Measurements from ENCODE around the gene TFEC.

The TFEC gene

DNA sequence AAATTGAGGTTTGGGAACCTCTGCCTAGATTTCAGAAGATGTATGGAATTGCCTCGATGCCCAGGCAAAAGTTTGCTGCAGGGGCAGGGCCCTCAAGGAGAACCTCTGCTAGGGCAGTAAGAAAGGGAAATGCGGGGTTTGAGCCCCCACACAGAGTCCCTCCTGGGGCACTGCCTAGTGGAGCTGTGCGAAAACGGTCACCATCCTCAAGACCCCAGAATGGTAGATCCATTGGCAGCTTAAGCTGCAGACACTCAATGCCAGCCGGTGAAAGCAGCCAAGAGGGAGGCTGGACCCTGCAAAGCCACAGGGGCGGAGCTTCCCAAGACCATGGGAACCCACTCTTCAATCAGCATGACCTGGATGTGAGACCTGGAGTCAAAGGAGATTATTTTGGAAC lies 15.0 kb upstream of the TFEC start:
- H3K4me3 ChIP-seq (ENCODE audit: low read length): no peak overlapping the region
- no peaks in the 10 kb centered on the region for H3K9me2 ChIP-seq (replicated peaks; ENCODE audit: control insufficient read depth, low read length)
- no peaks in the 10 kb centered on the region for H3K27me3 ChIP-seq (ENCODE audit: control insufficient read depth, low read length)
- H3K79me2 ChIP-seq (ENCODE audit: control insufficient read depth, low read length): no peaks in the 10 kb centered on the region
- H3K27ac ChIP-seq (ENCODE audit: low read depth, low read length): no peak overlapping the region
- H3K4me2 ChIP-seq (ENCODE audit: low read length): no peak overlapping the region
- no peak for TF ChIP-seq CTCF (IDR thresholded peaks at IDR 0.05; ENCODE audit: low read depth, low read length, poor library complexity, severe bottlenecking)
- no peak for TF ChIP-seq EZH2phosphoT487 (IDR thresholded peaks at IDR 0.05; ENCODE audit: borderline replicate concordance, low read length)
- H3K4me1 ChIP-seq (ENCODE audit: control insufficient read depth, low read length): no peaks in the 10 kb centered on the region
- H3F3A ChIP-seq (ENCODE audit: control insufficient read depth, insufficient read depth): no peaks in the 10 kb centered on the region
- H3K9me3 ChIP-seq (ENCODE audit: control insufficient read depth, insufficient read depth, low read length): no peaks in the 10 kb centered on the region
- no peaks in the 10 kb centered on the region for H4K20me1 ChIP-seq (ENCODE audit: control insufficient read depth, insufficient read depth, low read depth, low read length)
- H3K36me3 ChIP-seq (ENCODE audit: control insufficient read depth, low read length): no peaks in the 10 kb centered on the region

GRCh38 chr7:116041615-116042014 lies 11.1 kb upstream of the TFEC start:
- Histone ChIP-seq H3K79me2 (ENCODE audit: control insufficient read depth, low read length) (no peaks in the 10 kb centered on the region), H3K36me3 (ENCODE audit: control insufficient read depth, low read length) (no peaks in the 10 kb centered on the region), H4K20me1 (ENCODE audit: control insufficient read depth, insufficient read depth, low read depth, low read length) (no peaks in the 10 kb centered on the region), H3K27me3 (ENCODE audit: control insufficient read depth, low read length) (no peaks in the 10 kb centered on the region), H3K4me3 (ENCODE audit: low read length) (no peak overlapping the region), H3K4me2 (ENCODE audit: low read length) (no peak overlapping the region), H3K27ac (ENCODE audit: low read depth, low read length) (no peak overlapping the region), H3K9me2 (replicated peaks; ENCODE audit: control insufficient read depth, low read length) (no peaks in the 10 kb centered on the region), H3F3A (ENCODE audit: control insufficient read depth, insufficient read depth) (no peaks in the 10 kb centered on the region), H3K4me1 (ENCODE audit: control insufficient read depth, low read length) (no peaks in the 10 kb centered on the region), H3K9me3 (ENCODE audit: control insufficient read depth, insufficient read depth, low read length) (no peaks in the 10 kb centered on the region)
- TF ChIP-seq CTCF (IDR thresholded peaks at IDR 0.05; ENCODE audit: low read depth, low read length, poor library complexity, severe bottlenecking) (no peak), EZH2phosphoT487 (IDR thresholded peaks at IDR 0.05; ENCODE audit: borderline replicate concordance, low read length) (no peak)

- TF ChIP-seq EZH2phosphoT487 (IDR thresholded peaks at IDR 0.05; ENCODE audit: borderline replicate concordance, low read length) (no peak), CTCF (IDR thresholded peaks at IDR 0.05; ENCODE audit: low read depth, low read length, poor library complexity, severe bottlenecking) (no peak)
- Histone ChIP-seq H3K27ac (ENCODE audit: low read depth, low read length) (no peak overlapping the region), H4K20me1 (ENCODE audit: control insufficient read depth, insufficient read depth, low read depth, low read length) (no peaks in the 10 kb centered on the region), H3K4me1 (ENCODE audit: control insufficient read depth, low read length) (no peaks in the 10 kb centered on the region), H3K4me2 (ENCODE audit: low read length) (no peak overlapping the region), H3K9me3 (ENCODE audit: control insufficient read depth, insufficient read depth, low read length) (no peaks in the 10 kb centered on the region), H3K27me3 (ENCODE audit: control insufficient read depth, low read length) (no peaks in the 10 kb centered on the region), H3K4me3 (ENCODE audit: low read length) (no peak overlapping the region), H3K9me2 (replicated peaks; ENCODE audit: control insufficient read depth, low read length) (no peaks in the 10 kb centered on the region), H3F3A (ENCODE audit: control insufficient read depth, insufficient read depth) (no peaks in the 10 kb centered on the region), H3K36me3 (ENCODE audit: control insufficient read depth, low read length) (no peaks in the 10 kb centered on the region), H3K79me2 (ENCODE audit: control insufficient read depth, low read length) (no peaks in the 10 kb centered on the region)
Measured at GRCh38 chr7:116037401-116037800, 6.8 kb upstream of the TFEC start.

GRCh38 chr7:116034411-116034810 lies 3.8 kb upstream of the TFEC start:
- 0 out of 2 replicates have a peak, but pooled peaks cover 3% of the 10 kb centered on the region for H3K27me3 ChIP-seq (ENCODE audit: control insufficient read depth, low read length)
- TF ChIP-seq CTCF (IDR thresholded peaks at IDR 0.05; ENCODE audit: low read depth, low read length, poor library complexity, severe bottlenecking): no peak
- no peak for TF ChIP-seq EZH2phosphoT487 (IDR thresholded peaks at IDR 0.05; ENCODE audit: borderline replicate concordance, low read length)
- H3K9me3 ChIP-seq (ENCODE audit: control insufficient read depth, insufficient read depth, low read length): no peaks in the 10 kb centered on the region
- H3K9me2 ChIP-seq (replicated peaks; ENCODE audit: control insufficient read depth, low read length): no peaks in the 10 kb centered on the region
- H3K4me2 ChIP-seq (ENCODE audit: low read length): no peak overlapping the region
- no peak overlapping the region for H3K4me3 ChIP-seq (ENCODE audit: low read length)
- H3K79me2 ChIP-seq (ENCODE audit: control insufficient read depth, low read length): no peaks in the 10 kb centered on the region
- H4K20me1 ChIP-seq (ENCODE audit: control insufficient read depth, insufficient read depth, low read depth, low read length): no peaks in the 10 kb centered on the region
- no peak overlapping the region for H3K27ac ChIP-seq (ENCODE audit: low read depth, low read length)
- no peaks in the 10 kb centered on the region for H3F3A ChIP-seq (ENCODE audit: control insufficient read depth, insufficient read depth)
- H3K36me3 ChIP-seq (ENCODE audit: control insufficient read depth, low read length): no peaks in the 10 kb centered on the region
- no peaks in the 10 kb centered on the region for H3K4me1 ChIP-seq (ENCODE audit: control insufficient read depth, low read length)
